ENCODE measurements around the gene ANKRA2. TPM values are rescaled to one million over a fixed set of nuclear protein-coding genes. Genes with fewer than 3 reads are reported as not detected.
"Not testable (repeated sequence)": the region's sequence is repeated elsewhere in the genome, so short reads cannot be mapped to it uniquely, and the experiment has no call there.

Gene ANKRA2
- total RNA-seq, 2 donors from 2014 or later = 14.2 to 20.5 TPM

- DNase-seq = no peak
- Histone ChIP-seq H3K9me3 (ENCODE audit: control insufficient read depth, low read length) (no peaks in the 10 kb centered on the region), H3K9ac (ENCODE audit: extremely low read depth, low read length, poor library complexity, severe bottlenecking) (no peak overlapping the region), H3K4me3 (ENCODE audit: low read length) (no peak overlapping the region), H3K27me3 (ENCODE audit: control insufficient read depth, insufficient read depth, low read length, poor library complexity, severe bottlenecking) (no peaks in the 10 kb centered on the region), H3K27ac (ENCODE audit: low read depth, low read length) (no peak overlapping the region), H3K4me1 (ENCODE audit: control insufficient read depth, insufficient read depth, low read length) (no peaks in the 10 kb centered on the region), H3K36me3 (ENCODE audit: control insufficient read depth, insufficient read depth, low read length) (no peaks in the 10 kb centered on the region)
- no peaks in the 10 kb centered on the region for H3K36me3 Mint-ChIP-seq (ENCODE audit: low read depth)
- TF ChIP-seq CTCF (conservative IDR thresholded peaks at IDR 0.05) = no peak
- WGBS, 2 experiments (ENCODE audit: insufficient coverage in 1 of 2, insufficient read length in 1 of 2) = 74% methylated on average over 2 of the region's 2 CpGs; no CpG with 5 or more reads in 1 of the 2 experiments
- H3K4me3 Mint-ChIP-seq = no peak overlapping the region
- H3K9me3 Mint-ChIP-seq = no peaks in the 10 kb centered on the region
- no peak overlapping the region for H3K27ac Mint-ChIP-seq
- no peaks in the 10 kb centered on the region for H3K27me3 Mint-ChIP-seq (ENCODE audit: insufficient read depth)
- peaks cover 12% of the 10 kb centered on the region for H3K4me1 Mint-ChIP-seq
Measured at GRCh38 chr5:73514418-73514817, 51.0 kb downstream of the ANKRA2 start.

GRCh38 chr5:73513996-73514395, 51.4 kb downstream of the ANKRA2 start:
- no peak overlapping the region for H3K4me3 Mint-ChIP-seq
- Histone ChIP-seq H3K9ac (ENCODE audit: extremely low read depth, low read length, poor library complexity, severe bottlenecking) (no peak overlapping the region), H3K27me3 (ENCODE audit: control insufficient read depth, insufficient read depth, low read length, poor library complexity, severe bottlenecking) (no peaks in the 10 kb centered on the region), H3K4me1 (ENCODE audit: control insufficient read depth, insufficient read depth, low read length) (no peaks in the 10 kb centered on the region), H3K36me3 (ENCODE audit: control insufficient read depth, insufficient read depth, low read length) (no peaks in the 10 kb centered on the region), H3K9me3 (ENCODE audit: control insufficient read depth, low read length) (no peaks in the 10 kb centered on the region), H3K27ac (ENCODE audit: low read depth, low read length) (no peak overlapping the region), H3K4me3 (ENCODE audit: low read length) (no peak overlapping the region)
- H3K36me3 Mint-ChIP-seq (ENCODE audit: low read depth) = peaks cover 3% of the 10 kb centered on the region
- H3K27me3 Mint-ChIP-seq (ENCODE audit: insufficient read depth) = no peaks in the 10 kb centered on the region
- 92 to 100% methylated on average over 2 to 3 of the region's 3 CpGs for WGBS, 2 experiments (ENCODE audit: insufficient coverage in 1 of 2, insufficient read length in 1 of 2)
- no peaks in the 10 kb centered on the region for H3K9me3 Mint-ChIP-seq
- H3K27ac Mint-ChIP-seq = no peak overlapping the region
- peaks cover 13% of the 10 kb centered on the region for H3K4me1 Mint-ChIP-seq
- no peak for TF ChIP-seq CTCF (conservative IDR thresholded peaks at IDR 0.05)
- DNase-seq = no peak

GRCh38 chr5:73508521-73508920, 56.9 kb downstream of the ANKRA2 start:
- not testable (repeated sequence) for H3K27ac Mint-ChIP-seq; H3K27ac ChIP-seq (ENCODE audit: low read depth, low read length)
- 96 to 97% methylated on average over 25 to 26 of the region's 26 CpGs for WGBS, 2 experiments (ENCODE audit: insufficient coverage in 1 of 2, insufficient read length in 1 of 2)

GRCh38 chr5:73507062-73507461, 58.4 kb downstream of the ANKRA2 start:
- WGBS, 2 experiments (ENCODE audit: insufficient coverage in 1 of 2, insufficient read length in 1 of 2) = 98% methylated on average over 2 of the region's 2 CpGs; no CpG with 5 or more reads in 1 of the 2 experiments
- TF ChIP-seq CTCF (conservative IDR thresholded peaks at IDR 0.05) = no peak
- no peaks in the 10 kb centered on the region for H3K4me1 ChIP-seq (ENCODE audit: control insufficient read depth, insufficient read depth, low read length)
- no peak overlapping the region for H3K4me3 Mint-ChIP-seq
- peaks cover 42% of the 10 kb centered on the region for H3K36me3 Mint-ChIP-seq (ENCODE audit: low read depth)
- H3K27ac Mint-ChIP-seq = no peak overlapping the region
- no peak overlapping the region for H3K27ac ChIP-seq (ENCODE audit: low read depth, low read length)
- H3K27me3 ChIP-seq (ENCODE audit: control insufficient read depth, insufficient read depth, low read length, poor library complexity, severe bottlenecking) = no peaks in the 10 kb centered on the region
- H3K27me3 Mint-ChIP-seq (ENCODE audit: insufficient read depth) = no peaks in the 10 kb centered on the region
- H3K4me3 ChIP-seq (ENCODE audit: low read length) = no peak overlapping the region
- no peak overlapping the region for H3K9ac ChIP-seq (ENCODE audit: extremely low read depth, low read length, poor library complexity, severe bottlenecking)
- DNase-seq = no peak
- H3K9me3 Mint-ChIP-seq = no peaks in the 10 kb centered on the region
- H3K4me1 Mint-ChIP-seq = peaks cover 15% of the 10 kb centered on the region
- H3K9me3 ChIP-seq (ENCODE audit: control insufficient read depth, low read length) = no peaks in the 10 kb centered on the region
- peaks cover 46% of the 10 kb centered on the region for H3K36me3 ChIP-seq (ENCODE audit: control insufficient read depth, insufficient read depth, low read length)

More at GRCh38 chr5:73508521-73508920, 56.9 kb downstream of the ANKRA2 start:
- Mint-ChIP-seq H3K4me1 (peaks cover 11% of the 10 kb centered on the region), H3K36me3 (ENCODE audit: low read depth) (peaks cover 27% of the 10 kb centered on the region)
- not testable (repeated sequence) for H3K4me3 ChIP-seq (ENCODE audit: low read length); H3K4me1 ChIP-seq (ENCODE audit: control insufficient read depth, insufficient read depth, low read length); H3K9me3 Mint-ChIP-seq; H3K27me3 Mint-ChIP-seq (ENCODE audit: insufficient read depth); H3K9ac ChIP-seq (ENCODE audit: extremely low read depth, low read length, poor library complexity, severe bottlenecking); H3K4me3 Mint-ChIP-seq; DNase-seq; H3K9me3 ChIP-seq (ENCODE audit: control insufficient read depth, low read length); H3K27me3 ChIP-seq (ENCODE audit: control insufficient read depth, insufficient read depth, low read length, poor library complexity, severe bottlenecking)
- peaks cover 32% of the 10 kb centered on the region for H3K36me3 ChIP-seq (ENCODE audit: control insufficient read depth, insufficient read depth, low read length)
